Loucy (cell line): Measurements from ENCODE around the gene NOC4L.

Experiments
- H2AFZ ChIP-seq: fragments of 200-600 bp; sonication (generic); 2 replicates; pipeline ENCODE4 v1.6.0; 2016; ENCODE audit warnings: antibody characterized with exemption, mild to moderate bottlenecking, low read length, moderate library complexity
- H3F3A ChIP-seq: fragments of 200-600 bp; 2 replicates; pipeline ENCODE4 v1.6.0; 2016; ENCODE audit warnings: antibody characterized with exemption, low read depth, mild to moderate bottlenecking
- H3K27me3 ChIP-seq: fragments of 200-600 bp; sonication (generic); 2 replicates; pipeline ENCODE4 v1.6.1; 2014; ENCODE audit warnings: low read length, mild to moderate bottlenecking; ENCODE audit not compliant: insufficient read depth, poor library complexity, severe bottlenecking
- H3K36me3 ChIP-seq: fragments of 200-600 bp; sonication (generic); 2 replicates; pipeline ENCODE4 v1.6.1; 2016; ENCODE audit warnings: low read length; ENCODE audit not compliant: insufficient read depth
- H3K4me1 ChIP-seq: fragments of 200-600 bp; sonication (generic); 2 replicates; pipeline ENCODE4 v1.5.1; 2014; ENCODE audit warnings: low read length, mild to moderate bottlenecking; ENCODE audit not compliant: insufficient read depth, poor library complexity, severe bottlenecking
- H3K4me2 ChIP-seq: fragments of 200-600 bp; sonication (generic); 2 replicates; pipeline ENCODE4 v1.6.0; 2014; ENCODE audit warnings: antibody characterized with exemption, low read length, low read depth, mild to moderate bottlenecking; ENCODE audit not compliant: poor library complexity, severe bottlenecking
- H3K4me3 ChIP-seq: fragments of 200-600 bp; sonication (generic); 2 replicates; pipeline ENCODE4 v1.5.1; 2014; ENCODE audit warnings: low read length, mild to moderate bottlenecking, mixed read lengths; ENCODE audit not compliant: poor library complexity, severe bottlenecking
- H3K79me2 ChIP-seq: fragments of 200-600 bp; sonication (generic); 2 replicates; pipeline ENCODE4 v1.6.1; 2014; ENCODE audit warnings: low read length; ENCODE audit not compliant: insufficient read depth
- H3K9ac ChIP-seq: fragments of 200-600 bp; sonication (generic); 2 replicates; pipeline ENCODE4 v1.6.0; 2014; ENCODE audit warnings: mild to moderate bottlenecking, low read depth, low read length, moderate library complexity; ENCODE audit not compliant: poor library complexity, severe bottlenecking
- H3K9me2 ChIP-seq: fragments of 200-600 bp; sonication (generic); replicated peaks from 2 replicates; pipeline ENCODE4 v1.6.1; 2016; ENCODE audit warnings: low read depth, low read length, mixed read lengths
- H3K9me3 ChIP-seq: fragments of 200-600 bp; sonication (generic); 2 replicates; pipeline ENCODE4 v1.6.1; 2014; ENCODE audit warnings: mild to moderate bottlenecking, antibody characterized with exemption, low read length, low read depth; ENCODE audit not compliant: insufficient read depth
- H4K20me1 ChIP-seq: fragments of 200-600 bp; sonication (generic); 2 replicates; pipeline ENCODE4 v1.6.0; 2014; ENCODE audit warnings: antibody characterized with exemption, low read length, mild to moderate bottlenecking; ENCODE audit not compliant: insufficient read depth, poor library complexity, severe bottlenecking
- EZH2phosphoT487 ChIP-seq: fragments of 200-600 bp; IDR thresholded peaks from 2 replicates; pipeline ENCODE4 v1.6.1; 2018; ENCODE audit warnings: antibody characterized with exemption, mild to moderate bottlenecking, moderate library complexity, borderline replicate concordance
- TF ChIP-seq, protein P1 (sequence below): fragments of 200-600 bp; sonication (generic); conservative IDR thresholded peaks from 2 replicates; pipeline ENCODE4 v1.5.1; 2014; ENCODE audit warnings: mild to moderate bottlenecking, antibody characterized with exemption, low read length

The NOC4L gene

DNA sequence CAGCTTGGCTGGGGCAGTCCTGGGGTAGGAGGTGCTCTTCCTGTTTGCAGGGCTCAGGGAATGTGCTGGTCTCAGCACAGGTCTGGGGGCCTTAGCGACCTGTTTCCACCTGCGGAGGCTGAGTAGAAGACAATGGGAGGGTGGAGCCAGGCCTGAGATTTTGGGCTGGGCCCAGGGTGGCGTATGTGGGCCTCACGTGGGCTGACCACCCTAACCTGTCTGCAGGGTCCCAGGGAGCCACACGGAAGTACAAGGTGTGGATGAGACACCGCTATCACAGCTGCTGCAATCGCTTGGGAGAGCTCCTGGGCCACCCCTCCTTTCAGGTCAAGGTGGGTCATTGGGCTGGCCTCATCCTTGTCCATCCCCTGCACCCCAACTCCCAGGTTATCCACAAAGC, 1.1 kb downstream of the NOC4L start:
- Histone ChIP-seq H3K36me3 (peaks cover 13% of the 10 kb centered on the region; the same call in 1 of the 2 replicates), H3K9me2 (no peaks in the 10 kb centered on the region), H4K20me1 (peaks cover 24% of the 10 kb centered on the region), H3K79me2 (peaks cover 50% of the 10 kb centered on the region), H3F3A (no peaks in the 10 kb centered on the region), H3K9me3 (no peaks in the 10 kb centered on the region), H3K4me2 (peak overlapping the region; percentile 99), H3K27me3 (no peaks in the 10 kb centered on the region), H2AFZ (no peak overlapping the region), H3K4me1 (peaks cover 31% of the 10 kb centered on the region), H3K9ac (peak overlapping the region; percentile 88), H3K4me3 (peak overlapping the region; percentile 93)
- TF ChIP-seq, protein P1, sequence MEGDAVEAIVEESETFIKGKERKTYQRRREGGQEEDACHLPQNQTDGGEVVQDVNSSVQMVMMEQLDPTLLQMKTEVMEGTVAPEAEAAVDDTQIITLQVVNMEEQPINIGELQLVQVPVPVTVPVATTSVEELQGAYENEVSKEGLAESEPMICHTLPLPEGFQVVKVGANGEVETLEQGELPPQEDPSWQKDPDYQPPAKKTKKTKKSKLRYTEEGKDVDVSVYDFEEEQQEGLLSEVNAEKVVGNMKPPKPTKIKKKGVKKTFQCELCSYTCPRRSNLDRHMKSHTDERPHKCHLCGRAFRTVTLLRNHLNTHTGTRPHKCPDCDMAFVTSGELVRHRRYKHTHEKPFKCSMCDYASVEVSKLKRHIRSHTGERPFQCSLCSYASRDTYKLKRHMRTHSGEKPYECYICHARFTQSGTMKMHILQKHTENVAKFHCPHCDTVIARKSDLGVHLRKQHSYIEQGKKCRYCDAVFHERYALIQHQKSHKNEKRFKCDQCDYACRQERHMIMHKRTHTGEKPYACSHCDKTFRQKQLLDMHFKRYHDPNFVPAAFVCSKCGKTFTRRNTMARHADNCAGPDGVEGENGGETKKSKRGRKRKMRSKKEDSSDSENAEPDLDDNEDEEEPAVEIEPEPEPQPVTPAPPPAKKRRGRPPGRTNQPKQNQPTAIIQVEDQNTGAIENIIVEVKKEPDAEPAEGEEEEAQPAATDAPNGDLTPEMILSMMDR = no peak
- TF ChIP-seq EZH2phosphoT487 = no peak

DNA sequence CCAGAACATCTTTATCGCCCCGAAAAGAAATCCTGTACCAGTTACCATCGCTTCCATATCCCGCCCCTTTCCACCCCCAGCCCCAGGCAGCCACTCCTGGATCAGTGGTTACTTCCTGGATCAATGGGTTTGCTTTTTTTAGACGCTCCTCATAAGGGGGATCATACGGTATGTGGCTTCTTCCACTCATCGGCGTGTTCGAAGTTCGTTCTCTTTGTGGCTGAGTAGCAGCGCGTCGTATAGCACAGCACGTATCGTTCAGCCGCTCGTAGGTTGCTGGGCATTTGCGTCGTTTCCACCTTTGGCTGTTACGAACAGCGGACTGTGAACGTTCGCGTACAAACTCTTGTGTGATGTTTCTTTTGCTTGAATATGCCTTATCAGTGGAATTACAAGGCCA, 1.8 kb downstream of the NOC4L start:
- Histone ChIP-seq H3K27me3 (no peaks in the 10 kb centered on the region), H3K79me2 (peaks cover 50% of the 10 kb centered on the region), H3K9me2 (no peaks in the 10 kb centered on the region), H3K9ac (no peak overlapping the region), H2AFZ (no peak overlapping the region), H3K4me2 (peak overlapping the region; percentile 99), H3K36me3 (peaks cover 6% of the 10 kb centered on the region; the same call in 1 of the 2 replicates), H3F3A (no peaks in the 10 kb centered on the region), H3K4me1 (peaks cover 31% of the 10 kb centered on the region), H3K9me3 (no peaks in the 10 kb centered on the region), H4K20me1 (peaks cover 24% of the 10 kb centered on the region), H3K4me3 (peak overlapping the region; percentile 93)
- no peak for TF ChIP-seq EZH2phosphoT487
- TF ChIP-seq, protein P1 = no peak

DNA sequence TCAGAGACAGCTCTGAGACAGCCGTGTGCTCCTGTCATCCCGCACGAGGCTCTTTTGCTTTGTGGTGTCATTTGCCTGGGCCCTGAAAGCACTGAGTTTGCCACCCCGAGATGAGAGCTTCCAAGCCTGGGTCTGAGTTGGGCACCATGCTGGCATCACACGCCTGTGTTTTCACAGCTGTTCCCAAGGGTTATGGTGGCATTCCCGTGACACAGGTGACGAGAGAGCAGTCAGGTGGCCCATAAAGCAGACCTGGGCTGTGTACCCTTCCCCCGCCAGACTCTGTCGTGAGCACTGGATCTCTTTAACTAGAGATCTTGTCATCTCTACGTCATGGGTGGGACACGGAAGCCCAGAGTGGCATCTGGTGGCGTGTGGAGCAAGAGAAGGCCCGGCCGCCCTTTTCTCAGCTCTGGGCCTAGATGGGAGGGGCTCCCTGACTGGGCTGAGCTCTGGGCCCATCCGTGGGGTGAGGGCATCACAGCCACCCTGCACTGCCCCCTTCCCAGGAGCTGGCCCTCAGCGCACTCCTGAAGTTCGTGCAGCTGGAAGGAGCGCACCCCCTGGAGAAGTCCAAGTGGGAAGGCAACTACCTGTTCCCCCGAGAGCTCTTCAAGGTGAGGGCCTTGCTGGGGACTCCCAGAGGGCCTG, 2.6 kb downstream of the NOC4L start:
- no peak overlapping the region for H3K9ac ChIP-seq
- peaks cover 24% of the 10 kb centered on the region for H4K20me1 ChIP-seq
- H3K79me2 ChIP-seq = peaks cover 46% of the 10 kb centered on the region
- H3K36me3 ChIP-seq = no peaks in the 10 kb centered on the region; the same call in 1 of the 2 replicates
- H3K9me3 ChIP-seq = no peaks in the 10 kb centered on the region
- TF ChIP-seq, protein P1 = no peak
- no peak for TF ChIP-seq EZH2phosphoT487
- no peaks in the 10 kb centered on the region for H3F3A ChIP-seq
- H3K4me3 ChIP-seq = no peak overlapping the region
- no peaks in the 10 kb centered on the region for H3K9me2 ChIP-seq
- peak overlapping the region; percentile 99 for H3K4me2 ChIP-seq
- H3K27me3 ChIP-seq = no peaks in the 10 kb centered on the region
- no peak overlapping the region for H2AFZ ChIP-seq
- peaks cover 29% of the 10 kb centered on the region for H3K4me1 ChIP-seq
